ENCODE data around the gene KRTAP5-9. TPM values are rescaled to one million over a fixed set of nuclear protein-coding genes. Genes with fewer than 3 reads are reported as not detected.

KRTAP5-9 gene, protein sequence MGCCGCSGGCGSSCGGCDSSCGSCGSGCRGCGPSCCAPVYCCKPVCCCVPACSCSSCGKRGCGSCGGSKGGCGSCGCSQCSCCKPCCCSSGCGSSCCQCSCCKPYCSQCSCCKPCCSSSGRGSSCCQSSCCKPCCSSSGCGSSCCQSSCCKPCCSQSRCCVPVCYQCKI
- not detected for total RNA-seq

DNA sequence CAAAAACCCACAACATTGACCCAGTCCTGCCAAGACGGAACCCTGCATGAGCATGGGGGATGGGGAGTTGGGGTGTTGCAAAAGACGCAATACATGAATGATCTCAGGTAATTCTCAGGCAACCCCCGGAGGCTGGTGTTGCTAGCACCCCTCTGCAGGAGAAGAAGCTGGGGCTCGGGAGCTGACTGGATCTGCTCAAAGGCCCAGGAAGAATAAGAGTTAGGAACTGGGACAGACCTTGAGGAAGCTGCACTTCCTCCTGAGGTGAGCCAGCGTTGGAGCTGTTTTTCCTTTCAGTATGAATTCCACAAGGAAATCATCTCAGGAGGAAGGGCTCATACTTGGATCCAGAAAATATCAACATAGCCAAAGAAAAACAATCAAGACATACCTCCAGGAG is at the start of gene KRTAP5-9:
Gene KRTAP5-9 (plus strand): TSS at position 301 of the 400 bp plus-strand sequence. CDS start 238 bp downstream, outside the sequence.
- Histone ChIP-seq H3K4me3 (ENCODE audit: low read length) (no peak within 1 kb of the TSS), H3K4me1 (ENCODE audit: insufficient read depth, low read length) (peaks cover 8% of the 10 kb centered on the region), H3K9me3 (ENCODE audit: low read depth, low read length) (no peaks in the 10 kb centered on the region), H3K27me3 (ENCODE audit: insufficient read depth, low read length) (no peaks in the 10 kb centered on the region)

GRCh38 chr11:71499125-71499524 is 49.1 kb upstream of the KRTAP5-9 start:
- Histone ChIP-seq H3K4me1 (ENCODE audit: insufficient read depth, low read length) (no peaks in the 10 kb centered on the region), H3K27me3 (ENCODE audit: insufficient read depth, low read length) (no peaks in the 10 kb centered on the region), H3K4me3 (ENCODE audit: low read length) (no peak overlapping the region), H3K9me3 (ENCODE audit: low read depth, low read length) (no peaks in the 10 kb centered on the region)

- Histone ChIP-seq H3K4me1 (ENCODE audit: insufficient read depth, low read length) (no peaks in the 10 kb centered on the region), H3K9me3 (ENCODE audit: low read depth, low read length) (no peaks in the 10 kb centered on the region), H3K27me3 (ENCODE audit: insufficient read depth, low read length) (no peaks in the 10 kb centered on the region), H3K4me3 (ENCODE audit: low read length) (no peak overlapping the region)
Observed at GRCh38 chr11:71499546-71499945, 48.7 kb upstream of the KRTAP5-9 start.

DNA sequence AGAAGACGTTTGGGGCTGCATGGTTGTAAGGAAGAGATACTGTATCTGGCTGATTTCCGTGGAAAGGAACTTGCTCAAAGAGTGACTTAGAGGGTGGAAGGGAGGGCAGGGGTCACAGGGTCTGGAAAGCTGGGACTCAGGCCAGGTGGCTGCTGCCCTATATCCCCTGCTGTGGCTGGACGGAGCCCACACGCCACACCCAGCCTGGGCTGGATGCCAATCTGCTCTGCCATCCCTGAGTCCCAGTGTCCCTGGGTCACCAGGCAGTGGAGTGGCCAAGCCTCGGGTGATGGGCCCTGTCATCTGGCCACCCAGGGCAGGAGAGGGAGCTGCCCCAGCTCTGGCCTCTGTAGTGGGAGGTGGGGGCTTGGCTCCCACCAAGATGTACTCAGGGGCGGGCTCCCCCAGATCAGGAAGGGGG is 47.6 kb upstream of the KRTAP5-9 start:
- Histone ChIP-seq H3K9me3 (ENCODE audit: low read depth, low read length) (no peaks in the 10 kb centered on the region), H3K27me3 (ENCODE audit: insufficient read depth, low read length) (no peaks in the 10 kb centered on the region), H3K4me3 (ENCODE audit: low read length) (no peak overlapping the region)

GRCh38 chr11:71501071-71501985 is 46.9 kb upstream of the KRTAP5-9 start:
- H3K4me3 ChIP-seq (ENCODE audit: low read length) = no peak overlapping the region
- no peaks in the 10 kb centered on the region for H3K27me3 ChIP-seq (ENCODE audit: insufficient read depth, low read length)
- no peaks in the 10 kb centered on the region for H3K4me1 ChIP-seq (ENCODE audit: insufficient read depth, low read length)
- no peaks in the 10 kb centered on the region for H3K9me3 ChIP-seq (ENCODE audit: low read depth, low read length)

More for the DNA sequence above, 47.6 kb upstream of the KRTAP5-9 start:
- no peaks in the 10 kb centered on the region for H3K4me1 ChIP-seq (ENCODE audit: insufficient read depth, low read length)

DNA sequence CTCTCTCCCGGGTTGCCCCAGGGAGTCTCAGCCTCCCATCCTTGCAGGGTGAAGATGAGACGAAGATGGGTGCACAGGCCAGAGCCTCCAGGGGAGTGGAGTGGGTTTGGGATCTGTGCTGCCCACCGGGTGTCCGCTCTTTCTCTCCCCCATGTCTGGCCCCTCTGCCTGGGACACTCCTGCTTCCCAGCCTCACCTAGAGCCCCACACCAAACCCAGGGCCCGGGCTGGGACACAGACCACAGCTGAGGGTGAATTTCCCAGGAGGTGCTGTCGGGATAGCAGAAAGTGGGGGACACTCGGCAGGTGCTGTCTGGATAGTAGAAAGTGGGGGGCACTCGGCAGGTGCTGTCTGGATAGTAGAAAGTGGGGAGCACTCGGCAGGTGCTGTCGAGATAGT is 46.2 kb upstream of the KRTAP5-9 start:
- Histone ChIP-seq H3K27me3 (ENCODE audit: insufficient read depth, low read length) (no peaks in the 10 kb centered on the region), H3K9me3 (ENCODE audit: low read depth, low read length) (no peaks in the 10 kb centered on the region), H3K4me3 (ENCODE audit: low read length) (no peak overlapping the region), H3K4me1 (ENCODE audit: insufficient read depth, low read length) (no peaks in the 10 kb centered on the region)

DNA sequence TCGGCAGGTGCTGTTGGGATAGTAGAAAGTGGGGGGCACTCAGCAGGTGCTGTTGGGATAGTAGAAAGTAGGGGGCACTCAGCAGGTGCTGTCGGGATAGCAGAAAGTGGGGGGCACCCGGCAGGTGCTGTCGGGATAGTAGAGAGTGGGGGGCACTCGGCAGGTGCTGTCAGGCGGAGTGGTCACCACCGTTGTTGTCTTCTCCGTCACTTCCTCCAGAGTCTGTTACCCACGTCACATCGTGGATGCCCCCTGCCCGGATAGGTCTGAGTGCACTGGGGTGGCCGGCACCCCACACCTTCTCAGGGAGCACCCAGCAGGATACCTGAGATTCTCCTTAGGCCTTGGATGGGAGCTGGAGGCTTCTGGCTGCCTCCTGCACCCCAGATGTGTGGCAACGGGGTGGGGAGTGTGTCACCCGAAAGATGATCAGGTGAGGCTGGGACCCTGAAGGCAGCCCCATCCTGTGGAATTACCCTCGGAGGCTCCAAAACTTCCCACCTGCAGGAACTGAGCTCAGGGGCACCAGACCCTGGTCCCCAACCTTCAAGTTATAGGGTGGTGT is 45.3 kb upstream of the KRTAP5-9 start:
- H3K9me3 ChIP-seq (ENCODE audit: low read depth, low read length) = no peaks in the 10 kb centered on the region
- no peaks in the 10 kb centered on the region for H3K27me3 ChIP-seq (ENCODE audit: insufficient read depth, low read length)
- no peaks in the 10 kb centered on the region for H3K4me1 ChIP-seq (ENCODE audit: insufficient read depth, low read length)
- H3K4me3 ChIP-seq (ENCODE audit: low read length) = no peak overlapping the region

GRCh38 chr11:71504531-71504930 is 43.7 kb upstream of the KRTAP5-9 start:
- Histone ChIP-seq H3K4me3 (ENCODE audit: low read length) (no peak overlapping the region), H3K27me3 (ENCODE audit: insufficient read depth, low read length) (no peaks in the 10 kb centered on the region), H3K4me1 (ENCODE audit: insufficient read depth, low read length) (no peaks in the 10 kb centered on the region), H3K9me3 (ENCODE audit: low read depth, low read length) (peaks cover 9% of the 10 kb centered on the region)

GRCh38 chr11:71505001-71505400 is 43.2 kb upstream of the KRTAP5-9 start:
- H3K27me3 ChIP-seq (ENCODE audit: insufficient read depth, low read length) = no peaks in the 10 kb centered on the region
- H3K4me3 ChIP-seq (ENCODE audit: low read length) = no peak overlapping the region
- peaks cover 9% of the 10 kb centered on the region for H3K9me3 ChIP-seq (ENCODE audit: low read depth, low read length)
- H3K4me1 ChIP-seq (ENCODE audit: insufficient read depth, low read length) = no peaks in the 10 kb centered on the region

GRCh38 chr11:71505781-71506180 is 42.4 kb upstream of the KRTAP5-9 start:
- no peaks in the 10 kb centered on the region for H3K27me3 ChIP-seq (ENCODE audit: insufficient read depth, low read length)
- no peaks in the 10 kb centered on the region for H3K4me1 ChIP-seq (ENCODE audit: insufficient read depth, low read length)
- no peak overlapping the region for H3K4me3 ChIP-seq (ENCODE audit: low read length)
- H3K9me3 ChIP-seq (ENCODE audit: low read depth, low read length) = peaks cover 16% of the 10 kb centered on the region

DNA sequence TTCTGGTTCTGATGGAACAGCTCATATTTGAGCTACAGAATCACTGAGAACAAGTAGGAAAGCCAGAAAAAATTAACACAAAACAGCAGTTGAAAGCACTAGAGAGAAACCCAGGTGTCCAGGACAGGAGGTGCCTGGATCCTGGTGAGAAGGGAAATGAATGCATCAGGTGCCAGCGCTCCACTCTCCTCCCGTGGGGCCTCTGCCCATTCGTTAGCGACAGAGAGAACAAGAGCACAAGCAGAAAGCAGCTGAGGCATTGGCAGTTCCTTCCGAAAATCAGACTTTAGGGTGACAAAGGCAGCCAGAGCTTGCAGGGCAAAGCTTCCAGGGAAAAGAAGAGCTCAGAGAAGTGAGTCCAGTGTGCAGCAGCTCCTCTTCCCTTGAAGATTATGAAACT is 41.1 kb upstream of the KRTAP5-9 start:
- Histone ChIP-seq H3K4me1 (ENCODE audit: insufficient read depth, low read length) (no peaks in the 10 kb centered on the region), H3K27me3 (ENCODE audit: insufficient read depth, low read length) (no peaks in the 10 kb centered on the region), H3K4me3 (ENCODE audit: low read length) (no peak overlapping the region), H3K9me3 (ENCODE audit: low read depth, low read length) (peaks cover 16% of the 10 kb centered on the region)

- Histone ChIP-seq H3K4me1 (ENCODE audit: insufficient read depth, low read length) (no peaks in the 10 kb centered on the region), H3K27me3 (ENCODE audit: insufficient read depth, low read length) (no peaks in the 10 kb centered on the region), H3K9me3 (ENCODE audit: low read depth, low read length) (no peaks in the 10 kb centered on the region), H3K4me3 (ENCODE audit: low read length) (no peak overlapping the region)
Observed at GRCh38 chr11:71518506-71519471, 29.4 kb upstream of the KRTAP5-9 start.

- Histone ChIP-seq H3K4me3 (ENCODE audit: low read length) (no peak overlapping the region), H3K27me3 (ENCODE audit: insufficient read depth, low read length) (no peaks in the 10 kb centered on the region), H3K4me1 (ENCODE audit: insufficient read depth, low read length) (no peaks in the 10 kb centered on the region), H3K9me3 (ENCODE audit: low read depth, low read length) (no peaks in the 10 kb centered on the region)
Observed at GRCh38 chr11:71519546-71519945, 28.7 kb upstream of the KRTAP5-9 start.

DNA sequence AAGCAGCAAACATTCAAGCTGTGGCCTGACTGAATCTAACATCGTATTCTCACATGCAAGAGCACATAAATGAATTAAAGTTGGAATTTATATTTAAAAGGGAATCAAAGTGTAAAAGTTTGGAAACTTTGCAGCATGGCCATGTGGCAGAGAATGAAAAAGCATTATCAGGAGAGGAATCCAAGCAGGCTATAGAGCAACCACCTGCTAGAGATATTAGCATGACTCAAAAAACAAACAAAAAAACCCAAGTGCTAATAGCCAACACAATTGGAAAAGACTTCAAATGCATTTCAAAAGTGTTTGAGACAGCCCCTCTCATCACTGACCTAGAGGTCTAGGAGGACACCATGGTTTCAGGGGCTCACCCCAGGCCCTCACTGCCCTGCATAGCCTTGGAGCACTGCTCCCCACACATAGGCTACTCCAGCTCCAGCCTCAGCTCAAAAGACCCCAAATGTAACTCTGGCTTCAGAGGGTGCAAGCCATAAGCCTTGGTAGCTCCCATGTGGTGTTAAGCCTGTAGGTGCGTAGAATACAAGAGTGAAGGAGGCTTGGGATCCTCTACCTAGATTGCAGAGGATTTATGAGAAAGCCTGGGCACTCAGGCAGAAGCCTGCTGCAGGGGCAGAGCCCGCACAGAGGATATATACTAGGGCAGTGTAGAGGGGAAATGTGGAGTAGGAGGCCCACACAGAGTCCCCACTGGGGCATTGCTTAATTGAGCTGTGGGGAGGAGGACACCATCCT is 22.9 kb upstream of the KRTAP5-9 start:
- H3K9me3 ChIP-seq (ENCODE audit: low read depth, low read length) = no peaks in the 10 kb centered on the region
- H3K27me3 ChIP-seq (ENCODE audit: insufficient read depth, low read length) = no peaks in the 10 kb centered on the region
- H3K4me1 ChIP-seq (ENCODE audit: insufficient read depth, low read length) = no peaks in the 10 kb centered on the region
- no peak overlapping the region for H3K4me3 ChIP-seq (ENCODE audit: low read length)
